GM21723 (cell line): ENCODE results near the gene FBN1.
A peak's percentile ranks its signal among the peaks of the same experiment; 100 is the strongest.

Experiments used
- ATAC-seq: cut with Tn5 transposase; IDR thresholded peaks from one replicate; pipeline ENCODE4 v1.9.1; 2021; ENCODE audit warnings: mild to moderate bottlenecking, moderate library complexity; ENCODE audit not compliant: unreplicated experiment

FBN1 gene

DNA sequence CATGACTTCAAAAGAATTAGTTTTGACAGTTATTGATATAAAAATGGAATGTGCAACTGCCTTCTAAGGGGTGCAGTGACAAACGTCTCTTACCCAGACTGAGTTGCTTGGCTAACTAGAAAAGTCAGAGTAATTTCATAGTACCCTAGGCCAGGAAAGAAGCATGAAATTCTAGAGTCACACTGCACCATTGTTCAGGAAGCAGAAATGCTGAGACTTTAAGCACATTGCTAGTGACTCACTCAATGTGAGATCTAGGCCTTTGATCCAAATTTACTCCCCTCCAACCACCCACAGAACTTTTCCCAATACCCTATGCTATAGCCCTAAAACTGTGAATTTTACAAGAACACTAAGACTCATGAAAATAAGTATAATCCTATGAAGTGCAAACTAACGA lies 203.5 kb downstream of the FBN1 start:
- ATAC-seq = no peak

DNA sequence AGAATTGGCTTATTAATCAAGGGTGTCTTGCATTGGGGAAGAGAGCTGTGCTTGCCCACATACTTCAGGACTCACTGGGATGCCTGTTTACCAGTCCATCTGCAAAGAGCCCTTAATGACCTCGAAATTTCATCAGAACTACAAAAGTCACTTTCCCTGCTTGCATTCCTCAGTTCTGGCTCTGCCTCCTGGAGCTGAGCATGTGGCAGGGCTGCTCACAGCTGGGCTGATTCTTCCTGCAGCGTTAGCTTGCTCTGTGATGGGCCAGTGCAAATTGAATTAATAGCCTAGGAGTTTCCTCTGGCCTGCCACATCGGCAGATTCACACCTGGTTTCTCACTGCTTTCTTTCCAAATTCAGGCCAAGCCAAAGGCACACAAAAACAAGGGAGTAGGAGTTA lies 205.4 kb downstream of the FBN1 start:
- no peak for ATAC-seq

DNA sequence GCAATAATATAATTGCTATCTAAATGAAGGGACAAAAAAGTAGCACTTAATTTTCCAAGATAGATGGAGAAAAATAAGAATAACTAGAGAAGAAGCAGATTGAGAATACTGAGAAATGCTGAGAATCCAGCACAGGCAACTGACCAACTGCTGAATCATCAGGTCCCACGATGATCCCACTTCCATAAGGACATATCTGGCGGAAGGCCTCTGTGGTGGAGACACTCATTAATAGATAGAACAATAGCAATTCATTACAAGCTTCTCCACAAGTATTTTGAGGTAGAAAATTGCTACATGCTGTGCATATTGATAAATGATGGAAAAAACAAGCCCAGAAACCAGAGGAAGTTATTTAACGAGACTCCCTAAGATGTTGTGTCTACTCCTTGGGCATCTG lies 208.3 kb downstream of the FBN1 start:
- no peak for ATAC-seq

DNA sequence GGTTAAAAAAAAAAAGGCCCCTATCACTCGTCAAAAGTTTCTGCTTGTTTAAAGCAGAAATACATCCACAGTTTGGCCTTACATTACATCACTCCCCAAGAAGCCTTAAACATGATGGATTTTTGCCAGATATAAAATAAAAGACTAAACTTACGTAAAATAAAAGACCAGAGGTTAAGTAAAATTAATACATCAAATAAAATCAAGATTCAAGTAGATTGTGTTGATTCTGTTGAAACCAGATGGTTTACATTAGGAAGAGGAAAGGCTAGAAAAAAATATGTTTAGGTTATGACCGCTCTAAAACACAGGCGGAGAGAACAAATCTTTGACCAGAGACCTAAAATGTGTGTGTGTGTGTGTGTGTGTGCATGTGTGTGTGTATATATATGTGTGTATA lies 210.2 kb downstream of the FBN1 start:
- ATAC-seq = no peak

DNA sequence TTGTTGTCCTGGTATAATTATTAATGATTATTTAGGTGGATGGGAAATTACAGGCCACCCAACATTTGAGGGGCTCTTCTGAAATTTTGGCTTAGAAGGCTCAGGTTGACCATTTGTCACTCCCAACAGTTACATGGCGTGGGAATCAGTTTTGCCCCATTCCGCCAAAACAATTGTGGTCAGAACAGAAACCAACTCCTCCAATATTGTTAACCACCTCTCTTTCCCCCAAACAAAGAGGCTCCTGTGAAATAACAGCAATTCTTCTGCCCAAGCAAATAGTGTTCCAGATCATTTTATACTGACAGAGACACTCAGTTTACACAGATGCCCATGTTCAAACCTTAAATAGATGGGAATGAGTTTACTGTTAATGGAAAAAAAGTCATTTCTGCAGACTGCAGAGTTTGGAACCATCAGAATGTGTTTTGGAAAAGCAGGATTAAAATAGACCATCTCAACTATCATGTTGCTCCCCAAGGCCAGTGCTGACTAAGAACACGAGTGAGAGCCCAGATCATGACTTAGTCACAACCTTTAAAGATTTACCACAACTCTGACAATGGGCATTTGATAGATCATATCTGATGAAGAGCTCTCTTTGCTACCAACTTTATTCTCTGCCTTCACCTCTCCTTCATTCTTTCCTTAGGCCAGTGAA lies 212.2 kb downstream of the FBN1 start:
- peak; percentile 84 for ATAC-seq

DNA sequence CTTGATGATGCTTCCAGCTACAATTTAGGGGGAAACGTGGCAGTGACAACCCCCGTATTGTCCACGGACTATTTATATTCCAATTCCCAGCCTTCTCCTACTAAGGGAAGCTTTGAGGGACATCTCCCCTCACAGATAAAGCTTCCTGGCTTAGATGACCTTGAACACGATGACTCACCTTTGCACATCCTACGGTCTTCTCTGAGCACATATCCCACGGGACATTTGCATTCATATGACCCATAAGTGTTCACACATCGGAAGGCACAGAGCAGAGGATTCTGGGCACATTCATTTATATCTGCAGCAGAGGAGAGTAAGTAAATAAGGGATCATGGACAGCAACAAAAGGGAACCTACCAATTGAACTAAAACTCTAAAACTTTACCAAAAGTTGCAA lies 212.8 kb downstream of the FBN1 start:
- ATAC-seq = no peak

DNA sequence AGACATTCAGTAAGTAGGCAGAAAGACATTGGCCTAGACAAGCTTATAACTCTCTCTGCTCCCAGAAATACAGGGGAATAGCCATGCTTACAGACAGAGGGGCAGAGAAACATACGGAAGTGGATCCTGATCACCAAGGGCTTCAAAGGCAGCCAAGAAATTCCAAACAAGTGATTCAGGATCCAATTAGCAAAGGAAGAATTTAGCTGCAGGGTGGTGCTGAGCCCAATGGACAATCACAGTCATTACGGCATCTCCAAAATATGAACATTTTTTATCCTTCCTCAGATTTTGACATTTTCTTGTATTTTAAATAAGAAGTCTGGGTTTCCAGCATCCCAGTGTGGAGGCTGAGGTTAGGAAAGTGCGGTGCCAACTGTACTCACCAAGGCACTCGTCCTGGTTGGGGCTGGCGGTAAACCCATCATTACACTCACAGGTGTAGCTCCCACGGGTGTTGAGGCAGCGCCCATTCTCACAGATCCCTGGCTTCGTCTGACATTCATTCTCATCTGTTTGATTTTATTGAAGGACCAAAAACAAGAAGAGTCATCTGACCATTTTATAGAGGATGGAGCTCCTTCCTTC lies 217.5 kb downstream of the FBN1 start:
- ATAC-seq = no peak

DNA sequence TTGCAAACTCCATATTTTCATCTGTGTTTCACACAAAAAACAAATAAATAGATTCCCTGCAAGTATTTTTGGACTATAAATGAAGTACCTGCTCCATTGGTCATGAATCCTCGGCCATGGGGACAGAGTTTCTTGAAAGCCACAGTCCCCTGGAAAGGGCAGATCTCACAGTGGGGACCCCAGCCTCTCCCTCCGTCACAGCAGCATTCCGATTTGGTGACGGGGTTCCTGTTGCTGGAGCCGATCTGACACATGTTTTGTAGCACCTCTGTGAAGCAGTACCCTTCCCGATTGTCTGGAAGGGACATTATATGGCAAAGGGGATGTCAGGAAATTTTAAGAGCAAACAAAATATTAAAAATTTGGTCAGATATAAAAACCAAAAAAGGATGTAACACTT lies 218.0 kb downstream of the FBN1 start:
- ATAC-seq = no peak

DNA sequence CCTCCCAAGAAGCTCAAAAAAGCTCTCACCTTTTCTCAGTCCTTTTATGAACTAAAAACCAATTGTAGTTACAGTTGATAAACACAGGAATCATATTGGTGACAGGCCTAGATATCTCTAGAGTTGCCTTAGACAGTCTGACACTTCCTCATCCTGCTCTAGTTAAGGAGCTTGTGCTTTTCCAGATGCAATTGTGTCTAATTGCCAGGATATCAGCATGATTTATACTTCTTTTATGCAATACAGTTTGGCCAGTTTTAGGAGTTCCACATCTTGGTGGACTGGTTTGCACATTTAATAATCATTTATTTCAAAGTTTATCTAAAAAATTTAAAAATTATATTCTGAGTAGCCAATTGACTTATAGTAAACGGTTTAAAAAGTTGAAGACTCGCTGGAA lies 218.6 kb downstream of the FBN1 start:
- no peak for ATAC-seq

DNA sequence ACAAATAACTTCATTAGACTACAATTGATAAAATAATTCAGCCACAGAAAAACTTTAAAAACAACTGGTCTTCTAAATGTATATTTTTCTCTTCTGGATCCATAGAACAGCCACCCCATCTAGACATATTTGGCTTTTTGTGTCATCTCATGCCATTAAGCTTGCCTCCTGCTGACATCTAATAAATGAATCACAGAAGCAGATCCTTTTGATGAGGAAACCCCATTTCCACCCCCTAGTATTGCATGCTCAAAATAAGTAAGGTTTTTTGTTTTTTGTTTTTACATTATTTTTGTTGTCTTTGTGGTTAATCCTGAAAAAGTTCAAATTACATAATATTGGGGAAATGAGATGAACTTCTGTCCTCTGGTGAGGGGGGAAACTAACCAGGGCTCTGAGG lies 219.5 kb downstream of the FBN1 start:
- no peak for ATAC-seq

DNA sequence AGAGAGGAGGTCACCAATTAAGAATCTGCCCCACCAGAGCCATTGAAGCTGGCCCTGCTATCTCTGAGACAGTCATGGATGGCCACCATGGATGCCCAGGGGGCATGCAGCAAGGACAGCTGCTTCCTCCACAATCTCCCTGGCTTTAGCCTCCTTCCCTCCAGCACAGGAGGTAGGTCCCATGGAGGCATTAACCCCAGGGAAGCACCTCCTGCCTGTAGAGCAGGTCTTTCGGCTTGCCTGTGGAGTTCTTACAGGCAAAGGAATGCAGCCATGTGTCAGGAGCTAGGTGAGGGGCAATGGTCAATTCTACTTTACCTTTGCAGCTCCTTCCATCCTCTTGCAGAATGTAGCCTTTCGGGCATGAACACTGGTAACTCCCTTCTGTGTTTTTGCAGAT lies 220.5 kb downstream of the FBN1 start:
- ATAC-seq = no peak

DNA sequence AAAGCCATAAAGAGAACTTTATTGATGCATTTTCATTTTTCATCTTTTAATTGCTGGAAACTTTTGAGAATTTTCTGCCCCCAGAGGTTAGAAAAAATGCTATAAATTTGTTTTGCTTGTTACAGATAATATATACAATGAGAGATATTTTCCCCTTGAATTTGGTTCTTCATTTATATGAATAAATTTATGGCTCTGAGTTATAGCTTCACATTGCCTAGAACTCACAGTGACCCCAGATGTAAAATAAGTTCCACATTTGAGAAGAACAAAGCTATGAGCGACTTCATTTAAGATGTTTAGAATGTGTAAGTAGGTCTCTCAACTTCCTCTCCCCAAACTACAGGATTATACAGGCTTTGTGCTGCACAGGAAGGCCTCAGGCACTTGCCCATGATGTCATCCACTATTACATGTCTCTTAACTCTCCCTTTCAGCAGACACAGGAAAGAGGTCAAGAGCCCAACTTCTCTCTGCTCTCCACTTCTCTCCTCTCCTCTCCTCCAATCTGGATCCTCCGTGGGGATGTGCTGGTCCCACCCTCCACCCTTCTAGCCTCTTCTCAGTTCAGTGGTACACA lies 221.5 kb downstream of the FBN1 start:
- no peak for ATAC-seq

DNA sequence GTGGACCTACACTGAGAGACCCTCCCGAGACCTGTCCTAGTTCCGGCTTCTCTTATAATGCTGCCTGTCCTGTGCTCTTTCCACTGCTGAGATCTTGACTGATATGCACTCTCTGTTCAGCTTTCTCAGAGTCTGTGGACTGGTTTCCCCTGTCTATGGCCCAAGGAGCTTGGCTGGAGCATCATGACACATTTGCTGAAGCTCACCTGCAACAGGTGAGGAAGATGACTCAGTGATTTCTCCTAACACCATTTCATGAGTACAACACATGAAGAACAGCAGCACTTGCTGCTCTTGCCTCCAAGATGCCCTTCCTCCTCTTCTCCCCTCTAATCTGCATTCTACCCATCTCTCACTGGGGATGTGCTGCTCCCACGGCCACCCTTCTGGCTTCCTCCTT lies 222.2 kb downstream of the FBN1 start:
- no peak for ATAC-seq

DNA sequence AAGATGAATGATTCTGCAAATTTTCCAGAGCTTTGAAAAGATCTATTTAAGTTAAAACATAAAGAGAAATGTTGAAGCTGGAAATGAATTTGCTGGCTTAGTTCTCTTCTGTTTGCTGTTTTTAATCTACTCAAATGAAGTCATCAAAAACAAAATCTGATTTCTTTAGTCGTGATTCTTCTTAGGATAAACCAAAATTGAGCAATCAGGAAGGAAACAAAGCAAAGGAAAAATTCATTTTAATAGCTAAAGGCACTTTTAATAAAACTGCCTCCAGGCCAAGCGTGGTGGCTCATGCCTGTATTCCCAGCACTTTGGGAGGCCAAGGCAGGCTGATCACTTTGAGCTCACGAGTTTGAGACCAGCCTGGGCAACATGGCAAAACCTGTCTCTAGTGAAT lies 223.1 kb downstream of the FBN1 start:
- ATAC-seq = no peak

DNA sequence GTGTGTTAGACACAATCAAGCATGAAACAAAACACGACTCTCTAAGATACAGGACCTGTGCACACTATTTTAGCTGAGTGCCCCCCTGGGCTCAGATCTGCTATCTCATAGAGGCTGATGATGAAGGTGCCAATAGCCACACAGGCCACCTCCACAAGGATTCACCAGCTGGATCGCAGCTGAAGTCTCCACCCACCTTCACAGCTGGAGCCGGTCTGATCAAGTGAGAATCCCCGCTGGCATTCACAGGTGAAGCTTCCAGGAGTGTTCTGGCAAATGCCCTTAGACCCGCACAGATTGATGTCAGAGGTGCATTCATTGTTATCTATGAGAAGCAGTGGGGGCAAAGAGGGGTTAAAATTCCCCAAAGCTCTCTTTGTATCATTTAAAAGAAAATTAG lies 224.1 kb downstream of the FBN1 start:
- ATAC-seq = no peak

DNA sequence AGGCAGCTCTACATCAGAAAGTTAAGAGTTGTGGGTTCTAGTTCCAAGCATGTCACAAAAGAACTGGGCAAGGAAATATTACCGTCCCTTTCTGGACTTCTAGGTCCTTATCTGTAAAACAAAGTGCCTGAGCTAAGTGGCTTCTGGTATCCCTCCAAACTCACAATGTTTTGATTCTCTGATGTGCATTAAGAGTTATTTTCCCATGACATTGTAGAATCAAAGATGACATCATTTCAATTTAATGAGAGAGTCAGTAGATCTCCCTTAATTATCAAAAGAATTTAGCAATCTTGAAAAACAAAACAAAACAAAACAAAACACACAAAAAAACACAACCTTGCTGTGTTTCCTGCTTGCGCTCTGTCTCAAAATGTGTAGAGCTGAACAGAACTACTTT lies 225.6 kb downstream of the FBN1 start:
- ATAC-seq = no peak

DNA sequence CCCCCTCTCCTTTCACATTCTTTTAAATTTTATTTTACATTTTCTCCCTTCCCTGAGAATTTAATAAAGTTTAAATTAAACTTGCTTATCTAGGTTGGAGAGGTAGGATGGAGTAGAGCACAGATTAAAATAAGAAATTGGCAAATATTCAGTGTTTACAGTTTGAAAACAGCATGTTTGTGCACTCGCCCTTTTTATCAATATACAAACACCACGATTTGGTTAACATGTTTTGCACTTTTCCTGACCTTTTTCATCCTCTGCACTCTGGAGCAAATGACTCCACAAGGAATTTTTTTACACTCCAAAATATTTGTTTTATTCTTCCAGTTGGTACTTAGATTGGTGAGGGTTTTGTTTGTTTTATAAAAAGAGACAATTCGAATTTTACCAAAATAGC lies 227.2 kb downstream of the FBN1 start:
- ATAC-seq = no peak

DNA sequence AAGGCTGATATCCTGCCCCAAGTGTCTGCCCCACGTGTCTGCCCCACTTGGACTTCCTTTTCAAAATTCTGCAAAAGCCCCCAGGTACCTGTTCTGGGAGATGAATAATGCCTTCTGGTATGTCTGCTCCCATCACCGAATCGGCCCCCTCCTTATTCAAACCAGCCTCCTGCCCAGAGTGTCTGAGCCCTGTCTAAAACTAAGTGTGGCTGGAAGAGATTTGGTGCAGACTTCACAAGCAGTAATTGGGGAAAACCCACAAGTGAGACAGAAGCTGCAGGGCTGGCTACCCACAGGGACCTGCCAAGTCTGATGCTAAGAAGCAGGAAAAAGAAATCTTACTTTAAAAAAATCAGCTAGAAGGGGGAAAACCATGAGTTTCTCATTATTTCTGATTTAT lies 229.2 kb downstream of the FBN1 start:
- ATAC-seq = no peak

DNA sequence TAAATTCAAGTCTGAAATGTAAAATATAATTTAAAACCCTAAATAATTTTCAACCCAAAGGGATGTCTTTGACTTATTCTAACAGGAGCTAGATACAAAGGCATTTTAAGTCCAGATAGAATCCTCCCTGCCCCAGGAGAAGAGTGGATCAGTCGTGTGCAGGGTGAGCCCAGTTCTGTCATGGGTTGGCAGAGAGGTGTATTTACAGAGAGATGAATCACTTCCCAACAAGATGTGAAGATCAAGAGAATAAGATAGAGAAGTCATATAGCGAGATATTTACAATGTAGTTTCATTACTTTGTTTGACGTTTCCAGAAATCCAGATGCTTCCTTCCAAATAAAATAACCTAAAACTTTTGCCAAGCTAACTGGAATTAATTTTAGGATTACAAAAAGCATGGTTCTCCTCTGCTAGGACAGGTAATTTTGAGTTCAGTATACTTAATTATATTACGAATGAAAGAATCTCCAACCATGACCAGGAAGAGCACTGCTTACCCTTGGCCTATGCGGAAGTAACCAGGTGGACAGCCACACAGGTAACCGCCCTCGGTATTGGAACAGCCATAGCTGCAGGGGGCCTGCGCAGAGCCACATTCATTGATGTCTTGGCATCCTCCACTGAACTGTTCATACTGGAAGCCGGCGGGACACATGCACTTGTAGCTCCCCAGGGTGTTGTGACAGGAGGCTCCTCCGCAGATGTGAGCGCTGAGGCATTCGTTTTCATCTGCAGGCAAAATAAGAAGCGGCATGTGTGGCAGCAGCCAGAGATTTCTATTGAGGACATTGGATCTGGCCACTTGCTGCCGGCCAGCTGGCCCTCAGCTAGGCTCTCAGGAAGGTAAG lies 230.2 kb downstream of the FBN1 start:
- ATAC-seq = no peak

DNA sequence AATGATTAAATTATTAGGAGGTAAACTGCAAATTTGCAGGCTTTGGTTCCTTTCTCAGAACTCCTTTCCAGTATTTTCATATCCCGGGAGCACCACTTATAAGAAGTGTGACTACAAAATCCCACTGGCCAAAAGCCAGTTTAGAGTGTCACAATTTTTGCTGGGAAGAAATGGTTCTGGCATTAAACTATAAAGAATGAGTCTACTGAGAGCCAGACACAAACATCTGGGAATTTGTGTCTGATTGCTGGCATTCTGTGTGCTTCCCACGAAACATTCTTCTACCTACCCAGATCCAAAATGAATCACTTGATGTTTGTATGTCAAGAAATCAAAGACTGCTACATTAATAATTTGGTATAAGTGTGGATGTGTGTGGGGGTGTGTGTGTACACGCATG lies 231.5 kb downstream of the FBN1 start:
- ATAC-seq = no peak

DNA sequence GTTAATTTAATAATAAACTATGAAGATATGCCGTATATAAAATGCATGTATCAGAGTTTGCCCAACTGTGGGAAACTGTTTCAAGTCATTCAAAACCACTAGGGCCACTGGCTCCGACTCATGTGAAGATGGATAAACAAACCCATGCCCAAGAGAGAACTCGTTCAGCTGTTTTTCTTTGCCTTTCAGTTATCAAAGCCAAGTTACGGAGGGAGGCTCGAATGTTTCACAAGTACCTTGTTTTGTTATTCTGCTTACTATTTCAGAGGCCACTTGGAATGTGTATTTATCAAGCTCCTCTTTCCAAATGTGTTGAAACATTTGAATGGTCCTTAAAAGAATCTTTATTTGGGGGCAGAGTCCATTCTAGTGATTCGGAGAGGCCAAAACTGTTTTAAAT lies 232.2 kb downstream of the FBN1 start:
- ATAC-seq = no peak
